ENCODE data around the gene HIGD2B.
"Not testable (repeated sequence)": the region's sequence is repeated elsewhere in the genome, so short reads cannot be mapped to it uniquely, and the experiment has no call there.

Gene HIGD2B

GRCh38 chr15:72676838-72677237 lies 9.1 kb downstream of the HIGD2B start:
- no peak for DNase-seq (ENCODE audit: low spot score)

DNA sequence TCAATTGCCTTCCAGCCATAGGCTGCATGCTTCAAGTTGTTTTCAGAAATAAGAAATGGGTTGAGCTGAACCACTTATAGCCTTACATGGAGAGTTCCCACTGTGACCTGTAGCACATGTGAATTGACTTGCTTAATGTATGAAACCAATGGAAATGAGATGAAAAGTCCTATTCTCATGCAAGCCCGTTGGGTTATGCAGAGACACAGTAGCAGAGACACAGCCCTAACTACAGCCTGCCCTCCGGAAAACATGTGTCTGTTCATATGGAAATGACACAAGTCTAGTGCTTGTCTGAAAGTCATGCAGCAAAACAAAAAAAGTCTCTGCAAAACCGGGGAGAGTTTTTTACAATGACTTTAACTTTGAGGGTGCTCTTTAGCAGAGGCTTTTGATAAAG lies 14.5 kb downstream of the HIGD2B start:
- DNase-seq (ENCODE audit: low spot score) = no peak

GRCh38 chr15:72670656-72671352 lies 15.2 kb downstream of the HIGD2B start:
- peak; percentile 62 for DNase-seq (ENCODE audit: low spot score)

GRCh38 chr15:72669803-72670202 lies 16.2 kb downstream of the HIGD2B start:
- not testable (repeated sequence) for DNase-seq (ENCODE audit: low spot score)

DNA sequence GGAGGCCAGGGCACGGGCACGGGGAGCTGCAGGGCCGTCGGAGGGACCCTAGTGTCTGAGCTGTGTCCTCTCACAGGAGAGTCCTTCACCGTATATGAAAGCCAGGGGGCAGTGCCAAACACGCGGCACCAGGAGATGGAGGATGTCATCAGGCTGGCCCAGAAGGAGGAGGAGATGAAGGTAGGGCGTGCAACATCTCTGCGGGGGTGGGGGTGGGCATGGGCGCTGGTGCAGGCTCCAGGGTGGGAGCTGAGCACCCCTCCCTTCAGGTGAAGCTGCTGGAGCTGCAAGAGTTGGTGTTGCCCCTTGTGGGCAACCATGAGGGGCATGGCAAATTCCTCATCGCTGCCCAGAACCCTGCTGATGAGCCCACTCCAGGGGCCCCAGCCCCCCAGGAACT lies 20.3 kb downstream of the HIGD2B start:
- DNase-seq (ENCODE audit: low spot score) = not testable (repeated sequence)

DNA sequence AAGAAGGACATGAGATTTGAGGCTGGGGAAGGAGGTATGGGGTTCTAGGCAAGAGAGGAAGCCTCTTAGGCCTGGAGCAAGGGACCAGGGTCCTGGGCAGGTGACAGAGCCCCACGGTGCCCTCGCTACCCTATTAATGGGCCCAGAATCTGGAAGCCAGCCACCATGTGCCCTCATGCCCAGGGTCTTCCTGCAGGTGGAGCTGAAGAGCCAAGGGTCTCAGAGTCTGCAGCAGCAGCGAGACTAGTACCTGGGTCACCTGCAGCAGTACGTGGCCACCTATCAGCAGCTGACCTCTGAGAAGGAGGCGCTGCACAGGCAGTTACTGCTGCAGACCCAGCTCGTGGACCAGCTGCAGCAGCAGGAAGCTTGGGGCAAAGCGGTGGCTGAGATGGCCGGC lies 22.1 kb downstream of the HIGD2B start:
- not testable (repeated sequence) for DNase-seq (ENCODE audit: low spot score)

- DNase-seq (ENCODE audit: low spot score) = not testable (repeated sequence)
These were observed 24.9 kb downstream of the HIGD2B start for GRCh38 chr15:72661081-72661480.

DNA sequence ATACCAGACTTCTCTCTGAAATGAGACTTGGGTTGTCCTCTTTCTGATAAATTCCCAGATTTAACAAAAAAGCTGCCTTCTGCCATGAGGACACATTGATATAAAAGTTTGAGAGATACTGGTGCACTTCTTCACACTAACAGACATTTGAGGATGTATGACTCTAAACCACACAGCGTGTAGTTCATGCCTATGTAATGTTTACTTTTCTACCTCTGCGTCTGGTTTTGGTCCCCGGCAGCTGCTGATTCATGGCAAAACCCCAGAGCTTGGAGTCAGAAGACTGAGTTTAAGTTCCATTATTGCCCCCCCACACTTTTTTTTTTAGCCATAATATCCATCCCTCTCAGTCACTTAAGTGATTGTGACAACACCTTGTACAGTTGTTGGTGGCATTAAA lies 30.0 kb downstream of the HIGD2B start:
- not testable (repeated sequence) for DNase-seq (ENCODE audit: low spot score)

- not testable (repeated sequence) for DNase-seq (ENCODE audit: low spot score)
These were observed 31.6 kb downstream of the HIGD2B start, which contains the start of gene GOLGA6B for GRCh38 chr15:72654397-72654796. GOLGA6B (plus strand) TSS chr15:72654697; CDS start chr15:72654738, 41 bp downstream.

GRCh38 chr15:72648631-72649253 lies 37.2 kb downstream of the HIGD2B start:
- DNase-seq (ENCODE audit: low spot score) = not testable (repeated sequence)

DNA sequence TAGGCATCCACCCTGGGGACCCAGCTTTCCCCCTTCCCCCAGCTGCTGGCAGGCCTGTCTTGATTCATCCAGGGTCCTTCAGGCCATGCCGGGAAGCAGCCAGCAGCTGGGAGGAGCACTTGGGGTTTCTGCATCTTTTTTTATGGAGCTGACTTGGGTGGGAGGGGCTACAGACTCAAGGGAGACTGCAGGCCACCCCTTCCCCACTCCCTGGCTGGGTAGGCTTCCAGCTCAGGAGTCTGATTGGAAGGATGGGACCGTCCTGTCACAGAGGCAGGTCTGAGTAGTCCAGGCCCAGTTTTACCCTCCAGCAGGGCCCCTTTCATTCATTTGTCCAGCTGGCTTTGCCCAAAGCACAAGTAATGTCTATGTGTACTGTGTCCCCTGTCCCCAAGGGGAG lies 43.7 kb downstream of the HIGD2B start:
- not testable (repeated sequence) for DNase-seq (ENCODE audit: low spot score)

GRCh38 chr15:72639759-72640483 lies 46.1 kb downstream of the HIGD2B start:
- DNase-seq (ENCODE audit: low spot score) = not testable (repeated sequence)

GRCh38 chr15:72636519-72637282 lies 49.3 kb downstream of the HIGD2B start:
- peak; percentile 79 for DNase-seq (ENCODE audit: low spot score)

- DNase-seq (ENCODE audit: low spot score) = not testable (repeated sequence)
These were observed 56.9 kb downstream of the HIGD2B start for GRCh38 chr15:72629068-72629570.

GRCh38 chr15:72628249-72629067 lies 57.5 kb downstream of the HIGD2B start:
- DNase-seq (ENCODE audit: low spot score) = not testable (repeated sequence)

GRCh38 chr15:72626153-72626552 lies 59.8 kb downstream of the HIGD2B start:
- not testable (repeated sequence) for DNase-seq (ENCODE audit: low spot score)
